ENCODE measurements around the gene SPACA6.

The SPACA6 gene

DNA sequence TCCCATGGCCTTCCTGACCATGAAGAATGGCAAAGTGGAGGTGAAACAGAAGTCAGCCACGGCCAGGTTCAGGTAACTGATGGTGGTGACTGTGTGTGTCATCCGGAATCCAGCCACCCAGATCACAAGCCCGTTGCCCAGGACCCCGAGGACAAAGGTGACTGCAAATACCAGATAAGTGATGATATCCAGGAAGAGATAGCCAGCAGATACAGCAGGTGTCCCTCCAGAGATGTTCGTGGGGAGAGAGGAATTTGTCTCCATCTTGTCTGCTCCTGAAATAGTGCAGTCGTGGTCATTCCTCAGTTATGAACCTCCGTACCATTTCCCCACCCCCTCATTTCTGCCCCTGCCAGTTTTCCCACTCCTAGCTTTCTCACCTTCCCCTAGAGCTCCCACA is 53.6 kb downstream of the SPACA6 start:
- DNase-seq (ENCODE audit: extremely low spot score), result no peak
- ChIA-PET POLR2A (no interaction called here), CTCF (no interaction called here)
- TF ChIP-seq, protein P1, sequence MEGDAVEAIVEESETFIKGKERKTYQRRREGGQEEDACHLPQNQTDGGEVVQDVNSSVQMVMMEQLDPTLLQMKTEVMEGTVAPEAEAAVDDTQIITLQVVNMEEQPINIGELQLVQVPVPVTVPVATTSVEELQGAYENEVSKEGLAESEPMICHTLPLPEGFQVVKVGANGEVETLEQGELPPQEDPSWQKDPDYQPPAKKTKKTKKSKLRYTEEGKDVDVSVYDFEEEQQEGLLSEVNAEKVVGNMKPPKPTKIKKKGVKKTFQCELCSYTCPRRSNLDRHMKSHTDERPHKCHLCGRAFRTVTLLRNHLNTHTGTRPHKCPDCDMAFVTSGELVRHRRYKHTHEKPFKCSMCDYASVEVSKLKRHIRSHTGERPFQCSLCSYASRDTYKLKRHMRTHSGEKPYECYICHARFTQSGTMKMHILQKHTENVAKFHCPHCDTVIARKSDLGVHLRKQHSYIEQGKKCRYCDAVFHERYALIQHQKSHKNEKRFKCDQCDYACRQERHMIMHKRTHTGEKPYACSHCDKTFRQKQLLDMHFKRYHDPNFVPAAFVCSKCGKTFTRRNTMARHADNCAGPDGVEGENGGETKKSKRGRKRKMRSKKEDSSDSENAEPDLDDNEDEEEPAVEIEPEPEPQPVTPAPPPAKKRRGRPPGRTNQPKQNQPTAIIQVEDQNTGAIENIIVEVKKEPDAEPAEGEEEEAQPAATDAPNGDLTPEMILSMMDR (IDR thresholded peaks at IDR 0.05; ENCODE audit: control extremely low read depth, extremely low read depth, low read depth, missing control alignments), result no peak

DNA sequence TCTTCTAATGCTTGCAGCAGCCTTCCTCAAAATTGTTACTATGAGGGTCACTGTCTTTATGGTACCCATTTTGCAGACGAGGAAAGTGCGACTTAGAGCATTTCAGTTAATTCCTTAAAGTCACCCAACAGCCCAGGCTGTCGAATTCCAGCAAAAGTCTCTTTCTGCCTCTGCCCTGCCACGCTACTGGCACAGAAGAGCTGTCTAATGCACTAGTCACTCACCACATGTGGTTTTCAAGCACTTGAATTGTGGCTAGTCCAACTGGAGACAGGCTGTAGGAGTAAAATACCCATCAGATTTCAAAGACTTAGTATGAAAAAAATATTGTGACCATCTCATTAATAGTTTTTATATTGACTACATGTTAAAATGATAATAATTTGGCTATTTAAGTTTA is 56.8 kb downstream of the SPACA6 start:
- ChIA-PET POLR2A (no interaction called here), CTCF (interaction anchor here (0.8 kb wide), 1 partner anchor 28 kb away, joined by 3 read pairs; no protein-coding TSS in a partner anchor)
- TF ChIP-seq, protein P1 (IDR thresholded peaks at IDR 0.05; ENCODE audit: control extremely low read depth, extremely low read depth, low read depth, missing control alignments), result no peak
- no peak for DNase-seq (ENCODE audit: extremely low spot score)

DNA sequence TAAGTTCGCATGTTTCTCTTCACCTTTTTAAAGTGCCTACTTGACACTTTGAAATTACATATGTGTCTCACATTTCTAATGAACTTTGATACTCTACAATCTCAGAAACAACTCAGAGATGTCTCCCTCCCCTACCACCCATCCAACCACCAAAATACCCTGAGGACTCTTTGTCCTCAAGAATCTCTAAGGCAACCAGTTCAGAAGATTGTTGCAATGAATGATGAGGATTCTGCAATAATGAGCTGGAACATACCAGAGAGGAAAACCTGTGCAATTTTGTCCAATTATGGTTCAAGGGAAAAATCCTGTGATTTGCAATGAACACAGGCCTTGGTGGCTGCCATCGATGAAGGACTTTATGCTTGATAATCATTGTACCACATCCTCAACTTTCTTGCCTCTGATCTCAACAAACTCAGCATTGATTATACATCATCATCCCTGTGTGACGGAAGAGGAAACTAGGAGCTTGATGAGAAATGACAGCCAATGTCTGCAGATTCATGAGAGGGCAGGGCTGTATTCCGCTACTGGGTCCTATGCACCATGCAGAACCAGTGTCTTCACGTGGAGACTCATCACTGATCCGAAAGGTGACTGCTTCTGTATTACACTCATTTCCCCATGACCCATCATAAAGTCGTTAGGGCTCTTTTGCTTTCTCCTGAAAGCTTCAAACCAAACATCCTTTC is 57.4 kb downstream of the SPACA6 start:
- POLR2A ChIA-PET, result no interaction called here
- DNase-seq (ENCODE audit: extremely low spot score), result no peak
- CTCF ChIA-PET, result interaction anchor here (1.5 kb wide), 1 partner anchor 27 kb away, joined by 7 read pairs; no protein-coding TSS in a partner anchor
- TF ChIP-seq, protein P1 (IDR thresholded peaks at IDR 0.05; ENCODE audit: control extremely low read depth, extremely low read depth, low read depth, missing control alignments), result no peak

DNA sequence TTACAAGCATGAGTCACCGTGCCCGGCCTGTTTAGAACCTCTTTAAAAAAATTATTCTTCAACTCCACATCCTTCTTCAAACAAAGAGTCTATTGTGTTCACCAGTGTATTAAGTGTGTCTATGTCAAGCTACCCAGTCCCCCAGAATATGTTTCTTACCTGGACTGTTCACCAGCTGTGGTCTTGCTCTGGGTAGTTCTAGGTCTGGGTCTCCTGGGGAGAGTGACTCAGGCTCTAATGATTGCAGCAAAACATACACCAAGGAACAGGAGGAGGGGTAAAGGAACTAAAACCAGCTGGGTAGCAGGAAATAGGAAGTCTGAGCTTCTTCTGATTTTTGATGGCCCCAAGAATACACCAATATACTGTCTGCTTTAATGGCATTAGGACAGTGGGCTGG is 58.5 kb downstream of the SPACA6 start, which contains the start of gene FPR1:
Gene FPR1, minus strand, starts transcription at position 224 of the 400 bp plus-strand sequence. CDS start 4,884 bp downstream, outside the sequence.
- ChIA-PET POLR2A (no interaction called here), CTCF (interaction anchor here (1.5 kb wide), 1 partner anchor 26 kb away, joined by 7 read pairs; no protein-coding TSS in a partner anchor)
- no peak for DNase-seq (ENCODE audit: extremely low spot score)
- TF ChIP-seq, protein P1 (IDR thresholded peaks at IDR 0.05; ENCODE audit: control extremely low read depth, extremely low read depth, low read depth, missing control alignments), result no peak

DNA sequence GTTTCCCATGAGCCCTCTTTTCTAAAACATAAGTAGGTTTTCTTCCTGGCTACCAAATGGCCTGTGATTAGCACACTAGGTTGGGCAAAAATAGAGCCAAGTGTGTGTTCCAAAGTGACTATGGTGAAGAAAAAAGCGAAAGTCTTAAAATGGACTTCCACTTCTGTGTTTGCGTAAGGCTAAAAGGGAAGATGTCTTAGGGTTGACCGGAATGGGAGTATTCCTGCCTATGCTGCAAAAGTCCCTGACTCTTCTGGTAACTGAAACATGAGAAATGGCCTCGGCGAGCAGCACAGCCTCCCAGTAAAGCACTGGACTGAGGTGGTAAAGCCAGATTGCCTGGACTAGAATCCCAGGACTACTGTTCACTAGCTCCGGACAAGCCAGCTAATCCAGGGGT is 61.0 kb downstream of the SPACA6 start:
- DNase-seq (ENCODE audit: extremely low spot score), result no peak
- TF ChIP-seq, protein P1 (IDR thresholded peaks at IDR 0.05; ENCODE audit: control extremely low read depth, extremely low read depth, low read depth, missing control alignments), result no peak
- CTCF ChIA-PET, result no interaction called here
- POLR2A ChIA-PET, result no interaction called here

DNA sequence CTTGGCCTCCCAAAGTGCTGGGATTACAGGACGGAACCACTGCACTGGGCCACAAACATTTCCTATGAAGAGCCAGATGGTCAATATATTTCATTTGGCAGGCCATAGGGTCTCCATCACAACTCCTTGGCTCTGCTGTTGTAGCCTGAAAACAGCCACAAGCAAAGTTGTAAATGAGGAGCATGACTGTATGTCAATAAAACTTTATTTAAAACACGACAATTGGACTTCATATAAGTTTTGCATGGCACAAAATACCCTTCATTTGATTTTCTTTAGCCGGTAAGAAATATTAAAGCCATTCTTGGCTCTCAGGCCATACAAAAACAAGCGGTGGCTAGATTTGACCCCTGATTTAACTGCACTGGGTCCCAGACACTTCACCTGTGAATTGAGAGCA is 61.6 kb downstream of the SPACA6 start:
- CTCF ChIA-PET, result no interaction called here
- POLR2A ChIA-PET, result no interaction called here
- no peak for DNase-seq (ENCODE audit: extremely low spot score)
- TF ChIP-seq, protein P1 (IDR thresholded peaks at IDR 0.05; ENCODE audit: control extremely low read depth, extremely low read depth, low read depth, missing control alignments), result no peak
